Measurements from ENCODE around the gene EHD4.

EHD4 gene

DNA sequence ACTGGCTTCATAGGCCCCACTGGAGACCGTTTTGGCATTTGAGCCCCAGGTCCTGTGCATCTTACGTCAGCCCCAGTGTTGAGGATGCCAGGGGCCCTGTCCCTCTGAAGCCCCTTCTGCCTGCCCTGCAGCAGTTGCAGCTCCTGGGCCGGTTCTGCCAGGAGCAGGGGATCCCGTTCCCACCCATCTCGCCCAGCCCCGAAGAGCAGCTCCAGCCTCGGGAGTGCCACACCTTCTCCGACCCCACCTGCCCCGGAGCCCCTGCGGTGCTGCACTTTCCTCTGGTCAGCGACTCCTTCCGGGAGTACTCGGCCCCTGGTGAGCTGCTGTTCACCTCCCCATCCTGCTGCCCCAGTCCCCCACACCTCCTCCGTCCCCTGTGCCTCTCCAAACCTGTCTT lies 125.2 kb downstream of the EHD4 start:
- no peaks in the 10 kb centered on the region for H3K9me2 ChIP-seq (replicated peaks; ENCODE audit: low read depth, low read length)
- no peaks in the 10 kb centered on the region; the same call in 1 of the 2 replicates for H3K36me3 ChIP-seq (ENCODE audit: insufficient read depth, low read length)
- H3K27me3 ChIP-seq (ENCODE audit: insufficient read depth, low read length, poor library complexity, severe bottlenecking), result no peaks in the 10 kb centered on the region
- H4K20me1 ChIP-seq (ENCODE audit: insufficient read depth, low read length, poor library complexity, severe bottlenecking), result no peaks in the 10 kb centered on the region
- no peaks in the 10 kb centered on the region for H3K4me1 ChIP-seq (ENCODE audit: insufficient read depth, low read length, poor library complexity, severe bottlenecking)
- no peak overlapping the region for H2AFZ ChIP-seq (ENCODE audit: low read length)
- no peak overlapping the region for H3K4me2 ChIP-seq (ENCODE audit: low read depth, low read length, poor library complexity, severe bottlenecking)
- H3F3A ChIP-seq (ENCODE audit: low read depth), result no peaks in the 10 kb centered on the region
- H3K4me3 ChIP-seq (ENCODE audit: low read length, poor library complexity, severe bottlenecking), result no peak overlapping the region
- H3K9ac ChIP-seq (ENCODE audit: low read depth, low read length, poor library complexity, severe bottlenecking), result no peak overlapping the region
- TF ChIP-seq, protein P1, sequence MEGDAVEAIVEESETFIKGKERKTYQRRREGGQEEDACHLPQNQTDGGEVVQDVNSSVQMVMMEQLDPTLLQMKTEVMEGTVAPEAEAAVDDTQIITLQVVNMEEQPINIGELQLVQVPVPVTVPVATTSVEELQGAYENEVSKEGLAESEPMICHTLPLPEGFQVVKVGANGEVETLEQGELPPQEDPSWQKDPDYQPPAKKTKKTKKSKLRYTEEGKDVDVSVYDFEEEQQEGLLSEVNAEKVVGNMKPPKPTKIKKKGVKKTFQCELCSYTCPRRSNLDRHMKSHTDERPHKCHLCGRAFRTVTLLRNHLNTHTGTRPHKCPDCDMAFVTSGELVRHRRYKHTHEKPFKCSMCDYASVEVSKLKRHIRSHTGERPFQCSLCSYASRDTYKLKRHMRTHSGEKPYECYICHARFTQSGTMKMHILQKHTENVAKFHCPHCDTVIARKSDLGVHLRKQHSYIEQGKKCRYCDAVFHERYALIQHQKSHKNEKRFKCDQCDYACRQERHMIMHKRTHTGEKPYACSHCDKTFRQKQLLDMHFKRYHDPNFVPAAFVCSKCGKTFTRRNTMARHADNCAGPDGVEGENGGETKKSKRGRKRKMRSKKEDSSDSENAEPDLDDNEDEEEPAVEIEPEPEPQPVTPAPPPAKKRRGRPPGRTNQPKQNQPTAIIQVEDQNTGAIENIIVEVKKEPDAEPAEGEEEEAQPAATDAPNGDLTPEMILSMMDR (conservative IDR thresholded peaks at IDR 0.05; ENCODE audit: low read length), result no peak
- no peak for TF ChIP-seq EZH2phosphoT487 (IDR thresholded peaks at IDR 0.05; ENCODE audit: borderline replicate concordance)
- no peaks in the 10 kb centered on the region for H3K9me3 ChIP-seq (ENCODE audit: insufficient read depth, low read depth, low read length)
- no peaks in the 10 kb centered on the region for H3K79me2 ChIP-seq (ENCODE audit: insufficient read depth, low read length)

All from Loucy (cell line).